ENCODE results near the gene EXOC4. TPM values are rescaled to one million over a fixed set of nuclear protein-coding genes. Genes with fewer than 3 reads are reported as not detected.

The EXOC4 gene
- total RNA-seq, 1 experiment from 2014 or later, result 75.8 TPM

- no peaks in the 10 kb centered on the region for H3K9me3 Mint-ChIP-seq
- no CpG with 5 or more reads among the region's 1 CpG for WGBS (ENCODE audit: extremely low coverage, insufficient read length, low lambda C conversion rate)
Measured at GRCh38 chr7:133540096-133540860, 287.4 kb downstream of the EXOC4 start.

More at GRCh38 chr7:133540096-133540860, 287.4 kb downstream of the EXOC4 start:
- Mint-ChIP-seq H3K27me3 (ENCODE audit: low read depth) (no peaks in the 10 kb centered on the region), H3K36me3 (ENCODE audit: insufficient read depth in 1 of 3, low read depth in 3 of 3) (peaks cover 0 to 2% (median 0%) of the 10 kb centered on the region in 3 experiments; a peak in 1 of 7 replicates), H3K4me3 (no peak overlapping the region), H3K4me1 (peaks cover 16 to 29% of the 10 kb centered on the region in 2 experiments), H3K27ac (no peak overlapping the region)
- no peaks in the 10 kb centered on the region; the same call in 1 of the 2 replicates for H3K4me1 ChIP-seq (ENCODE audit: insufficient read depth, low read length)
- no peaks in the 10 kb centered on the region for H3K79me1 ChIP-seq (ENCODE audit: insufficient read depth, low read depth, low read length, poor library complexity, severe bottlenecking)
- no peak for DNase-seq
- no peak overlapping the region for H3K4ac ChIP-seq (ENCODE audit: low read depth, low read length)
- H4K5ac ChIP-seq (ENCODE audit: insufficient read length, low read depth, low read length), result no peak overlapping the region
- no peak overlapping the region for H3T11ph ChIP-seq (ENCODE audit: low read length)
- no peak overlapping the region for H3K23ac ChIP-seq (ENCODE audit: insufficient read length, low read depth, low read length)
- H2BK120ac ChIP-seq (ENCODE audit: low read depth, low read length, poor library complexity, severe bottlenecking), result no peak overlapping the region
- H2BK12ac ChIP-seq (ENCODE audit: insufficient read length, low read depth, low read length), result no peak overlapping the region
- no peaks in the 10 kb centered on the region for H4K20me1 ChIP-seq (ENCODE audit: control insufficient read depth, insufficient read depth, insufficient read length)
- no peak overlapping the region for H3K4me2 ChIP-seq (ENCODE audit: insufficient read depth, insufficient read length, low read length)
- H3K9me3 ChIP-seq (ENCODE audit: control insufficient read depth, low read depth, low read length), result no peaks in the 10 kb centered on the region
- no peak overlapping the region for H2BK5ac ChIP-seq (ENCODE audit: insufficient read length, low read length)
- no peaks in the 10 kb centered on the region for H3K23me2 ChIP-seq (ENCODE audit: insufficient read length, low read depth, low read length, poor library complexity, severe bottlenecking)
- no peak overlapping the region for H3K14ac ChIP-seq (ENCODE audit: insufficient read depth, low read length)
- H4K91ac ChIP-seq (ENCODE audit: insufficient read length, low read depth, low read length), result no peak overlapping the region
- H4K8ac ChIP-seq (replicated peaks; ENCODE audit: insufficient read length, low read depth, low read length), result no peak overlapping the region
- no peaks in the 10 kb centered on the region for H3K79me2 ChIP-seq (ENCODE audit: insufficient read depth, low read length)
- no peak overlapping the region for H3K18ac ChIP-seq (ENCODE audit: insufficient read length, low read depth, low read length)
- TF ChIP-seq CTCF (conservative IDR thresholded peaks at IDR 0.05), result no peak
- no peak overlapping the region for H2AFZ ChIP-seq (ENCODE audit: low read length)
- H2BK20ac ChIP-seq (ENCODE audit: low read depth, low read length, poor library complexity, severe bottlenecking), result no peak overlapping the region
- H2BK15ac ChIP-seq (ENCODE audit: low read depth, low read length), result no peak overlapping the region
- no peaks in the 10 kb centered on the region for H3K27me3 ChIP-seq (ENCODE audit: insufficient read depth, low read length)
- H3K56ac ChIP-seq (ENCODE audit: insufficient read length, low read depth, low read length), result no peak overlapping the region
- no peak overlapping the region for H2AK5ac ChIP-seq (ENCODE audit: insufficient read length, low read length)
- no peak overlapping the region for H3K27ac ChIP-seq (ENCODE audit: insufficient read length, low read depth, low read length)
- no peak overlapping the region for H3K9ac ChIP-seq (ENCODE audit: extremely low read depth, insufficient read length, low read length)
